ENCODE data around the gene DHRS1.

The DHRS1 gene

DNA sequence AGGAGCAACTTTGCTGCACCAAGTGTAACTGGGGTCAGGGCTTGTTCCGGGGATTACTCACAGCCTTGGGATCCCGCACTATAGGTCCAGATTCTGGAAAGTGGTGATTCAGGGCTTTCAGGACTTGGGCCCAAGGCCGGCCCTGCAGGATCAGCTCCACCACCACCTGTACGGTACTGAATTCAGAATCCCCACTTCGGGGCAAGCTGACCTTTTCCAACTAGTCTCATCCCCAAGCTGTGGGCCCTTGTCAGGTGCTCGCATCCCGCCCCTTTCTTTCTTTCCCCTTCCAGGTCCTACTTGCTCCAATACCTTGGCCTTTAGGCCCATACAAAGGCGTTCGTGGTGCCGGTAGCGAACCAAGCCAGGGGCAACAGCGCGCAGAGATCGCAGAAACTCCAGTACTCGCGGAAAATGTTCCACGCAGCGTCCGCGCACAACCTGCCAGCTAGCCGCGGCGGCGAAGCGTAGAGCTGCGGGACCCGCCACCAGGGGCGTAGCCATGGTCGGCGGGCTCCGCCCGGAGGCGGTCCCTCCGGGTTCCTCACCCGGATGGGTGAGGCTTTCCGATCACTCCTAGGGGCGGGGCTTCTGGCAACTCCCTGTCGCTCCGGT is 57.6 kb downstream of the DHRS1 start:
- peak; percentile 88 for DNase-seq

All from DMS153 (cell line).